Measurements from ENCODE around the gene ADAMTS17.
A peak's percentile ranks its signal among the peaks of the same experiment; 100 is the strongest.
"Not testable (repeated sequence)": the region's sequence is repeated elsewhere in the genome, so short reads cannot be mapped to it uniquely, and the experiment has no call there.

ADAMTS17 gene

GRCh38 chr15:99944131-99944530, 397.6 kb downstream of the ADAMTS17 start:
- no peak for DNase-seq
- in situ Hi-C loops (cut with MboI; ENCODE audit: low pct_unique_long_range_greater_than_20kb, low sequenced_read_pairs): no loop called here

- in situ Hi-C loops (cut with MboI; ENCODE audit: low pct_unique_long_range_greater_than_20kb, low sequenced_read_pairs): no loop called here
- no peak for DNase-seq
Observed at GRCh38 chr15:99943466-99943865, 398.3 kb downstream of the ADAMTS17 start.

DNA sequence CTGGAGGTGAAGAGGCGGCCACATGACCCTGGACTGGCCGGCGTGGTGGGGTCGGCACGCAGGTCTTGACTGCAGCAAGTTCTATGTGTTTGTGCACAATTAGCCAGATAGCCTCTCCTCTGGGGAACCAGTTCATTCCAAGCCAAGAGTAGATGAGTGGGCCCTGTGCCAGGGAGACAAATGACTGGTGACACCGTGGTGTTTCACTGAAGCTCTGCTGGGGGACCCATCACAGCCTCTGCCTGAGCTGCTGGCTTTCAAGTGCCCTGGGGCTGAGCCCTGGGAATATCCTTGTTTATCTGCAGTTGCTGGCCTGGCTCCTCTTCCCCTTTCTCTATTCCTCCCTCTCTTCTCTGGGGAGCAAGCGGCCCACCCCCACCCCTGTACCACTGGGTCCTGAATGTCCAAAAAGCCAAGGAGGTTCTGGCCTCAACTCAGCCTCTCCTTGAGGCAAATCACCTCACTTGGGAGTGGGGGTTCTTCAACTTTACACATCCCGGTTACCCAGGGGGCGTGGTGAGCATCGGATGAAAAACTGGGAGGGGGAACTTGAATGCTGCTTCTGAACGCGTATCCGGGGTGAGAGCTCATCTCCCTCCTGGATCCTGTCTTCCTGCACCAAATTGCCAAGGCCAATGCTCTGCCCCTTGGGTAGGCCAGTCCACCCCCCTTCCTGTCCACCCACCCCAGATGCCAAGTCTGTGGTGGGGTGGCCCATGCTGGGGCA, 408.9 kb downstream of the ADAMTS17 start:
- DNase-seq: no peak
- in situ Hi-C loops (cut with MboI; ENCODE audit: low pct_unique_long_range_greater_than_20kb, low sequenced_read_pairs): no loop called here

- DNase-seq: no peak
- in situ Hi-C loops (cut with MboI; ENCODE audit: low pct_unique_long_range_greater_than_20kb, low sequenced_read_pairs): no loop called here
Observed at GRCh38 chr15:99931703-99932603, 409.8 kb downstream of the ADAMTS17 start.

- DNase-seq: no peak
- in situ Hi-C loops (cut with MboI; ENCODE audit: low pct_unique_long_range_greater_than_20kb, low sequenced_read_pairs): no loop called here
Observed at GRCh38 chr15:99930696-99931095, 411.1 kb downstream of the ADAMTS17 start.

DNA sequence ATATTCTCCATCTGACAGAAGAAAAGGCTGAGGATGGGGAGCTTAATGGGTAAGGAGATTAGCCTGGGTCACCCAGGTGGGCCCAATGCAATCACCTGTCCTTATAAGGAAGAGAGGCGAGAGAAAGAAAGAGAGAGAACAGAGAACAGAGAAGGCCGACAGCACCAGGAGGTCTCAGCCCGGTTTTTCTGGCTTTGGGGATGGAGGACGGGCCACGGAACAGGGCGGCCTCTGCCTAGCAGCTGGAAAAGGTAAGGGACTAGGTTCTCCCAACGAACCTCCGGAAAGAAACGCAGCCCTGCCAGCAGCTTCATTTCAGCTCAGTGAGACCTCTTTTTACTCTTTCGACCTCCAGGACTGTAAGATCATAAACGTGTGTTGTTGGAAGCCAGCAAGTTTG, 412.5 kb downstream of the ADAMTS17 start:
- in situ Hi-C loops (cut with MboI; ENCODE audit: low pct_unique_long_range_greater_than_20kb, low sequenced_read_pairs): no loop called here
- no peak for DNase-seq

GRCh38 chr15:99928429-99928981, 413.3 kb downstream of the ADAMTS17 start:
- in situ Hi-C loops (cut with MboI; ENCODE audit: low pct_unique_long_range_greater_than_20kb, low sequenced_read_pairs): no loop called here

GRCh38 chr15:99926532-99926931, 415.2 kb downstream of the ADAMTS17 start:
- DNase-seq; in situ Hi-C loops (cut with MboI; ENCODE audit: low pct_unique_long_range_greater_than_20kb, low sequenced_read_pairs): not testable (repeated sequence)

More at GRCh38 chr15:99928429-99928981, 413.3 kb downstream of the ADAMTS17 start:
- no peak for DNase-seq

DNA sequence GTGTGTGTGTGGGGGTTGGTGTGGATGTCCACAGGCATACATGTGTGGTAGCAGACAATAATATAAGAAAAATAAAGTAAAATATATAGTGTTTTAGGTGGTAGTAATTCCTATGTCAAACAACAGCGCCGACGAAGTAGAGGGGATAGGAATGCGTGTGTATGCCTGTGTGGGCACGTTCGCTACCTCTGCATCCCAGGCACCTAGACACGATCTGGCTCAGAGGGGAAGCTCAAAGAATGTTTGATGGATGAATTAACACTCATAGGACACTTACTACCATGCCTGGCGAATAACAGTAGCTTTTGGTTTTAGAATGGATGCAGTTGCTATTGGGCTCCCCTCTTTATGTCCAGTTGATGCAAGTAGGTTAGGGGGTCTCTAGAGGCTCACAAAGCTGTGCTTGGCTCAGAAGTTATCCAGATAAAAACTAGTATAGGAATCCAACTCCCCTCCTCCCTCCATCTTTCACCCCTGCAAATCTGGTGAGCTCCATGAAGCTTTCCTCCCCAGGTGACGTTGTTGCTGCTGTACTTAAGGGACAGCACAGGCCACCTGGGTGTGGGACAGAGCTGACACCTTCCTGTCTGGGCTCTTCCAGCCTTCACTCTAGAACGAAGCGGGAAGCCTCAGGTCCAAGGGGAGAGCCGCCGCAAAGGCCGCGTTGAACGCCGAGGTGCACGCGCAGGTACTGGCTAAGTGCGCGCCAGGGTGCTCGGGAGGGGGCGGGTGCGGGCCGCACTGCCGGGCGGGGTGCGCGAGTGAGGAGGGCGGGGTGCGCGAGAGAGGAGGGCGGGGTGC, 415.9 kb downstream of the ADAMTS17 start:
- in situ Hi-C loops (cut with MboI; ENCODE audit: low pct_unique_long_range_greater_than_20kb, low sequenced_read_pairs): no loop called here
- peak; percentile 34 for DNase-seq

DNA sequence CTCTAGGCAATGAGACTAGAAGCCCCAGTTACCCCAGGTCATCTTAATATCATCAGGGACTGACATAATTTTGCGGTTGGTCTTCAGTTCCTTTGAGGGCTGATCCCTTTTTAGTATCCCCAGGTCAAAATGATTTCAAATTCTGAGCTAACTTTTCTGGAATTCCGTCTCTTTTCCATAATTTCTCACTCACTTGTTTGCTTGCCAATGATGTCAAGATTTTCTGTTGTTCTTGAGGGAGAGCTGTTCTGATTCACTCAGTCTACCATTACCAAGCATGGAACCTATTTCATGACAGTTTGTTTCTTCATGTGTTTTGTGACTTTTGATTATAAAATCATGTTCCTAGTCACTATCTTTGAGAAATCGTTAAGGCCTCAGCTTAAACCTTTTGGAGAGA, 418.1 kb downstream of the ADAMTS17 start:
- no peak for DNase-seq
- in situ Hi-C loops (cut with MboI; ENCODE audit: low pct_unique_long_range_greater_than_20kb, low sequenced_read_pairs): no loop called here

Data from KBM-7 (cell line).